HFFc6 (cell line): ENCODE measurements around the gene INF2. TPM values are rescaled to one million over a fixed set of nuclear protein-coding genes. Genes with fewer than 3 reads are reported as not detected.

Experiments
- DNase-seq: peaks from one replicate; pipeline ENCODE4 v3.0.0-alpha.2; 2018
- H3K27ac Mint-ChIP-seq: 2 replicates; pipeline ENCODE4 v1.8.0; 2020; ENCODE audit warnings: mild to moderate bottlenecking, mixed read lengths
- H3K27me3 Mint-ChIP-seq: 2 replicates; pipeline ENCODE4 v1.8.0; 2021; ENCODE audit warnings: mild to moderate bottlenecking, moderate library complexity, mixed read lengths; ENCODE audit not compliant: insufficient read depth
- H3K36me3 Mint-ChIP-seq: 2 replicates; pipeline ENCODE4 v1.8.0; 2021; ENCODE audit warnings: low read depth, mixed read lengths
- H3K4me1 Mint-ChIP-seq: 2 replicates; pipeline ENCODE4 v1.8.0; 2020; ENCODE audit warnings: low read depth, mixed read lengths
- H3K4me3 Mint-ChIP-seq: 2 replicates; pipeline ENCODE4 v1.8.0; 2020; ENCODE audit warnings: mild to moderate bottlenecking, moderate library complexity, mixed read lengths
- H3K9me3 Mint-ChIP-seq: 2 replicates; pipeline ENCODE4 v1.8.0; 2020; ENCODE audit warnings: mild to moderate bottlenecking, mixed read lengths
- CTCF ChIP-seq: fragments of 200-600 bp; sonication (generic); IDR thresholded peaks from 2 replicates; pipeline ENCODE4 v1.5.0; 2021; ENCODE audit warnings: antibody characterized with exemption, mild to moderate bottlenecking
- total RNA-seq, 6 experiments: library from RNA; stranded (reverse); fragmentation: NEBNext Ultra II Directional; extraction: Animal tissue kit (Norgen Biotek cat#: 25700); gene quantifications; 2 replicates in 1 of 6; 3 replicates in 5 of 6; pipeline ENCODE4 v1.2.3, GENCODE V29; 2021

INF2 gene
- total RNA-seq, 6 experiments from 2014 or later = 111 to 121 (median 116) TPM

DNA sequence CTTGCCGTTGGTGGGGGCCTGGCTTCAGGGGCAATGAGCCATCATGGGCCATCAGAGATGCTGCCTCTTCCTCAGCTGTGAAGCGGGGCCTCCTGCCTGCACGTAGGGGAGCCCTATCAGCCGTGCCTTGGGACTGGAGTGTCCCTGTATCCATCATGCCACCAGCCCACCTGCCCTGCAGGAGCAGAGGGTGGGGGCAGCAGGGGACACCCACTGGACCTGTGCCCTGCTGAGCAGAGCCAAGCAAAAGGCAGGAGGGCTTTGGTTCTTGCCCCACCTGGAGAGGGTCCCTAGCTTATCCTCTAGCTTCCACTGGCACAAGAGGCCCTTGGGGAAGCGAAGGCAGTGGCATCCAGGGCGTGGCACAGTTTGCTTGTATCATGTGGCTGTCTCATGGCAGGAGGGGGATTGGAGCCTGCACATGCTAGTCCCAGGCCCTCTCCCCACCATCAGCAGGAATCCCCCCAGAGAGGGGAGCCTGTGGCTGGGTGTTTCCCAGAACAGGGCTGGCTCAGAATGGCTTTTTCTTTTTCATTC, 44.7 kb downstream of the INF2 start:
- peaks cover 12% of the 10 kb centered on the region for H3K4me1 Mint-ChIP-seq
- no peak for DNase-seq
- no peak for TF ChIP-seq CTCF

DNA sequence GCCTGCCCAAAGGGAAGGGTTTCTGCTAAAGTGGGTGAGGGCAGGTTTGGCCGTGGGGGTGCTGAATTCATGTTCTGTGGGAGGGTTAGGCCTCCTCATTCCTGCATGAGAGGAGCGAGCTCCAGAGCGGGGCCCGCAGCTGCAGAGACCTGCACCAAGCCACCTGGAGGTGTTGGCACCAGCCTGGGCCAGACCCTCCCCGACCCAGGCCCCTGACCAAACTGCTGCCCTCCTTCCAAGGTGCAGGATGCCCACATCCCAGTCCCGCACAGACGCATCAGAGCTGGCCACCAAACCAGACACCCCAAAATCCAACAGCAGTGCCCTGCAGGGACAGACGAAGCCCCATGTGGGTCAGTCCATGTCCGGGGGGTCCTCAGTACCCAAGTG, 45.2 kb downstream of the INF2 start:
- peaks cover 12% of the 10 kb centered on the region for H3K4me1 Mint-ChIP-seq
- H3K36me3 Mint-ChIP-seq = no peaks in the 10 kb centered on the region
- no peaks in the 10 kb centered on the region for H3K9me3 Mint-ChIP-seq
- H3K4me3 Mint-ChIP-seq = no peak overlapping the region
- H3K27me3 Mint-ChIP-seq = peaks cover 12% of the 10 kb centered on the region
- TF ChIP-seq CTCF = no peak
- DNase-seq = no peak
- no peak overlapping the region for H3K27ac Mint-ChIP-seq

More for the DNA sequence above, 44.7 kb downstream of the INF2 start:
- Mint-ChIP-seq H3K4me3 (no peak overlapping the region), H3K9me3 (peaks cover 2% of the 10 kb centered on the region), H3K36me3 (no peaks in the 10 kb centered on the region), H3K27ac (no peak overlapping the region), H3K27me3 (peaks cover 14% of the 10 kb centered on the region)

GRCh38 chr14:104734991-104735779, 45.8 kb downstream of the INF2 start:
- Mint-ChIP-seq H3K36me3 (no peaks in the 10 kb centered on the region), H3K4me3 (no peak overlapping the region), H3K27me3 (peaks cover 11% of the 10 kb centered on the region), H3K9me3 (no peaks in the 10 kb centered on the region), H3K4me1 (peaks cover 12% of the 10 kb centered on the region), H3K27ac (no peak overlapping the region)
- TF ChIP-seq CTCF = no peak
- DNase-seq = no peak

DNA sequence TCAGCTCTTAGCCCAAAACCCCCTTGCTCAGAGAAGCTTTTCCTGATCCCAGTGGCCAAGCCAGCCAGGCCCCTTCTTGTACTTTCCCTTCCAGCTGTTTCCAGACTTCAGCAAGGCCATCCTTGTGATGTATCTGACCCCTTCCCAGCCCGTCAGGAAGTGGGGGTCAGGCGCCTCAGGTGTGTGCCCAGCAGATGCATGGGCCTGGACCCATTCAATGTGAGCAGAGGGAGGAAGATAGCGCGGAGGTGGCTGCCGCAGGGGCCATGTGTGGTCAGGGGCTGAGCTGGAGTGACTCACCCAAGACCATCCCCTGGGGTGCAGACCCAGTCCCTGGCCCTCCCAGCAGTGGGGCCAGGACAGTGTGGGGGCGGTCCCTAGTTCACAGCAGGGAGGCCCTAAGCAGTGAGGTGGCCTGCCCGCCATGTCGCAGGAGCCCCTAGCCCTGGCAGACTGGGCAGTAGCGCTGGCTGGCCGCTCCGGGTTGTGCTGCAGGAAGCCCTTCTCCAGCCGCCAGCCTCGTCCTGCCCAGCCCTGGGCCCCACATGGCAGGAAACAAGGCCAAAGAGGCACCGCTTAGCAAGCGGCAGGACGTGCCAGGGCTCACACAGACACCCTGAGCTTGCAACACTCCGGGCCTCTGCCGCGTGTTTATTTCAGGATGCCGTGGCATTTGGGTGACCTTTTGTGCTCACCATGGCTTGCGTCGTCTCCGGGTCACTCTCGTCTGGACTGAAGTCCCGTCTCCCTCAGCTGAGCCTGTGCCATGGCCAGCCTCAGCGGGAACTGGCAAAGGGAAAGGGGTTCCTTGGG, 46.6 kb downstream of the INF2 start:
- no peak for TF ChIP-seq CTCF
- Mint-ChIP-seq H3K4me1 (peaks cover 12% of the 10 kb centered on the region), H3K4me3 (peak overlapping the region; percentile 22; the same call in 1 of the 2 replicates), H3K27me3 (peaks cover 8% of the 10 kb centered on the region), H3K36me3 (no peaks in the 10 kb centered on the region), H3K9me3 (no peaks in the 10 kb centered on the region), H3K27ac (peak overlapping the region; percentile 75)
- peak; percentile 57 for DNase-seq

GRCh38 chr14:104738375-104739019, 49.1 kb downstream of the INF2 start:
- Mint-ChIP-seq H3K9me3 (no peaks in the 10 kb centered on the region), H3K4me3 (no peak overlapping the region), H3K27ac (no peak overlapping the region), H3K36me3 (no peaks in the 10 kb centered on the region), H3K27me3 (peaks cover 5% of the 10 kb centered on the region), H3K4me1 (peaks cover 16% of the 10 kb centered on the region)
- TF ChIP-seq CTCF = no peak
- DNase-seq = no peak
